Psoas muscle (tissue), 8 donors: Measurements from ENCODE around the gene GNB5. TPM values are rescaled to one million over a fixed set of nuclear protein-coding genes. Genes with fewer than 3 reads are reported as not detected.

Experiments used
- ATAC-seq, 4 donors: fragments of 200-7000 bp; cut with Tn5 transposase; one replicate each; pipeline ENCODE4 v1.9.1; 2020; ENCODE audit warnings: moderate library complexity in 3 of 4, mild to moderate bottlenecking in 2 of 4
- DNase-seq, 2 donors: peaks; one replicate each; pipeline ENCODE4 v3.0.0-alpha.2; 2020
- H3K27ac ChIP-seq: fragments of 200-600 bp; one replicate; pipeline ENCODE4 v1.8.0; 2022
- H3K27me3 ChIP-seq, 3 donors: fragments of 200-600 bp in 1 of 3; one replicate each; pipeline versions ENCODE4 v1.6.1 to v1.8.0; 2013 to 2022; ENCODE audit warnings: low read length in 2 of 3, mild to moderate bottlenecking in 2 of 3, moderate library complexity in 1 of 3; ENCODE audit not compliant: insufficient read depth in 3 of 3
- H3K36me3 ChIP-seq, 2 donors: fragments of 200-600 bp in 1 of 2; one replicate each; pipeline versions ENCODE4 v1.6.1 to v1.8.0; 2013 to 2022; ENCODE audit warnings: low read depth in 1 of 2, mild to moderate bottlenecking in 1 of 2, moderate library complexity in 1 of 2; ENCODE audit not compliant: insufficient read depth in 1 of 2
- H3K4me1 ChIP-seq: fragments of 200-600 bp; one replicate; pipeline ENCODE4 v1.8.0; 2022
- H3K4me3 ChIP-seq: fragments of 200-600 bp; one replicate; pipeline ENCODE4 v1.8.0; 2022; ENCODE audit warnings: mild to moderate bottlenecking
- H3K9me3 ChIP-seq: fragments of 200-600 bp; one replicate; pipeline ENCODE4 v1.8.0; 2022
- WGBS, 3 donors: extraction: QIAGEN DNeasy Blood & Tissue Kit; methylation state at CpG; one replicate each; pipeline versions ENCODE4 v1.1.6 to v1.1.7; 2013; 5-methylcytosine and 5-hydroxymethylcytosine counted together
- intact Hi-C, 2 donors: fragments of 100-400 bp; cut with DNase I; formaldehyde crosslinking; loops; one replicate each; pipeline versions ENCODE4 v1.11.0 to v1.14.2; 2022
- polyA plus RNA-seq, 3 donors: library from polyadenylated mRNA; stranded (reverse); fragments of 200-250 nt; gene quantifications; one replicate each; pipeline ENCODE4 v1.2.3, GENCODE V29; 2013
- total RNA-seq, 4 donors: library from RNA; stranded (reverse); fragmentation: NEBNext Ultra II Directional in 2 of 4; extraction: Animal tissue kit (Norgen Biotek cat#: 25700) in 2 of 4; gene quantifications; one replicate each; pipeline versions ENCODE4 v1.2.1 to v1.2.4, GENCODE V29; 2021 to 2023
- TF ChIP-seq, protein P1 (sequence below): fragments of 200-600 bp; IDR thresholded peaks from one replicate; pipeline ENCODE4 v1.8.0; 2022; ENCODE audit warnings: antibody characterized with exemption
- donor health status: healthy with polysubstance abuse.
- donor health status: DM: no; HTN: no; CAD: no; lungs with moderate emphysema.
- donor health status: Bipolar disorder and iron deficiency.
- donor health status: healthy.
- donor health status: DM: yes; HTN: yes; CAD: no.
- donor health status: DM: no; HTN: no; CAD: no.
- donor health status: DM: no; HTN: no; CAD: no.
- donor health status: DM: yes; HTN: yes; CAD: no.

GNB5 gene
- total and polyA plus RNA-seq, 7 donors = 0.86 to 2.5 (median 1.4) TPM

DNA sequence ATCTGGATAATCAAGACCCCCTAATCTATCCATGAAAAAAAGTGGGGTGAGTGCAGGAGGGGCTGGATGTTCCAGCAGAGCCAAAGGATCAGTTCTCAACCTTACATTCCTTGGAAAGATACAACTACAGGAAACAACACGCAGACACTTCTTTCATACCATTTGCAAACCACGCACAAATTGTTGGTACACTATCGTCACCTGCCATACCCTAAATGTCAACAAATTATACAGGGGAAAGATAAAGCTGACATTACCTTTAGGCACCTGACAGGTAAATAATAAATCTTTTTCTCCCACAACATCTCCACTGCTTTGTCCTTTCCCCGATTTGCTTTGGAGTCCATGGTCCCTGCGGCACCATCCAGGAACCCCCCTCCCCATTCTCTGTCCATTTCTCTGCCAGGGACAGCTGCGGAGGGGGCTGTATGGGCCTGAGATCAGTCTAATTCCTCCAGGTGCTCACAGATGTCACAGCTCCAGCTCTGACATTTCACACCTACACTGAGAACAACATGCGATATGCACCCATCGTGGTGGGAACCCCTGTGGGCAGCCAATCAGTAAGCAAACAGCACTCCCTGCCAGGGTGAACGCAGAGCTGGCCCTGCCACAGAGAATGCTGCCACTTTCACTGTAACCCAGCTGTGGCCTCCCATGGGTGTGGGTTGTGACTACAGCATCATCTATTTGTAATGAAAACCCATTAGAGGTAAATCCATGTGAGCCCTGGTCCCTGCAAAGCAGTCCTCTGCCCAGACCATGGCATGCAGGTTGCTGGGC is 41.0 kb downstream of the GNB5 start:
- no peaks in the 10 kb centered on the region for H3K4me1 ChIP-seq

DNA sequence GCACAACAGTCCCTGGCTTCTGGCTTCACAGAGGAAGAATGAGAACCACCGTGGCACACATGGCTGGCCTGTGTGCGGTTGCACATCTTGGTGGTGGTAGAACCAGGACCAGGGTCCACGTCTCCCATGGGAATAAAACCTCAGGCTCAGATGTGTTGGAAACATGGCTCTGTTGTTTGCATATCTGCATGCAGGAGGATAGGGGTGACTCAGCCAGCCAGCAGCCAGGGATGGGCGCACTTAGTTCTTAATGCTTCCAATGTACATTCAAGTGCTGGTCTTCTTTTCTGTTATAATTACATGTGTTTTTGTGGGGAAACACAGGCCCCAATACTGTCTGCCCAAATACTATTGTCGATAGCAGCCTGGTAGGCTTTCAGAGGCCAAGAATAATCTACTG is 42.8 kb downstream of the GNB5 start:
- intact Hi-C loops = loop anchor here in 1 of 2 donors (10.0 kb wide), 1 partner anchor 264 kb away; no protein-coding TSS in a partner anchor
- H3K27me3 ChIP-seq = no peaks in the 10 kb centered on the region
- ATAC-seq (no peak), DNase-seq (no peak)
- no peak overlapping the region for H3K27ac ChIP-seq
- H3K4me3 ChIP-seq = no peak overlapping the region
- no peaks in the 10 kb centered on the region for H3K36me3 ChIP-seq
- 93 to 97% (median 94%) methylated on average over 5 of the region's 5 CpGs for WGBS, 3 donors
- H3K9me3 ChIP-seq = no peaks in the 10 kb centered on the region
- TF ChIP-seq, protein P1, sequence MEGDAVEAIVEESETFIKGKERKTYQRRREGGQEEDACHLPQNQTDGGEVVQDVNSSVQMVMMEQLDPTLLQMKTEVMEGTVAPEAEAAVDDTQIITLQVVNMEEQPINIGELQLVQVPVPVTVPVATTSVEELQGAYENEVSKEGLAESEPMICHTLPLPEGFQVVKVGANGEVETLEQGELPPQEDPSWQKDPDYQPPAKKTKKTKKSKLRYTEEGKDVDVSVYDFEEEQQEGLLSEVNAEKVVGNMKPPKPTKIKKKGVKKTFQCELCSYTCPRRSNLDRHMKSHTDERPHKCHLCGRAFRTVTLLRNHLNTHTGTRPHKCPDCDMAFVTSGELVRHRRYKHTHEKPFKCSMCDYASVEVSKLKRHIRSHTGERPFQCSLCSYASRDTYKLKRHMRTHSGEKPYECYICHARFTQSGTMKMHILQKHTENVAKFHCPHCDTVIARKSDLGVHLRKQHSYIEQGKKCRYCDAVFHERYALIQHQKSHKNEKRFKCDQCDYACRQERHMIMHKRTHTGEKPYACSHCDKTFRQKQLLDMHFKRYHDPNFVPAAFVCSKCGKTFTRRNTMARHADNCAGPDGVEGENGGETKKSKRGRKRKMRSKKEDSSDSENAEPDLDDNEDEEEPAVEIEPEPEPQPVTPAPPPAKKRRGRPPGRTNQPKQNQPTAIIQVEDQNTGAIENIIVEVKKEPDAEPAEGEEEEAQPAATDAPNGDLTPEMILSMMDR = no peak
- H3K4me1 ChIP-seq = no peaks in the 10 kb centered on the region

More for the DNA sequence above, 41.0 kb downstream of the GNB5 start:
- Histone ChIP-seq H3K27me3 (no peaks in the 10 kb centered on the region), H3K9me3 (no peaks in the 10 kb centered on the region), H3K36me3 (no peaks in the 10 kb centered on the region), H3K27ac (no peak overlapping the region), H3K4me3 (no peak overlapping the region)
- DNase-seq (no peak), ATAC-seq (no peak)
- intact Hi-C loops = no loop called here
- WGBS, 3 donors = 80 to 88% (median 81%) methylated on average over 9 of the region's 9 CpGs
- TF ChIP-seq, protein P1 = no peak

DNA sequence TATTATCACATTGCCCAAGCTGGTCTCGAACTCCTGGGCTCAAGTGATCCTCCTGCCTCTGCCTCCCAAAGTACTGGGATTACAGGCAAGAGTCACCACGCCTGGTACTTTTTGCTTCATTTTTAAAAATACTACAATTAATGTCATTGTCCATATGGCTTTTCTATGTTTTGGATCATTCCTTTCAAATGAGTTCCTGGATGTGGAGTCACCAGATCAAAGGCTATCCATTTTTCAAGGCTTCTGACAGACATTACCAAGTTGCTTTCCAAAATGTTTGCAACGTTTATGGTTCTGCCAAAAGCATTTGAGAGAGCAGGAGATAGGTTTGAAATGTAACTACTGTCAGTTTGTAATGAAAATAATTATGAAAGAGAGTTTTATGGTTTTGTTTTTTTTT is 44.4 kb downstream of the GNB5 start:
- H3K27me3 ChIP-seq = no peaks in the 10 kb centered on the region
- H3K4me1 ChIP-seq = no peaks in the 10 kb centered on the region
- H3K36me3 ChIP-seq = no peaks in the 10 kb centered on the region
- whole genome bisulfite sequencing, 3 donors = 83 to 85% (median 83%) methylated on average over 3 of the region's 3 CpGs
- ATAC-seq (no peak), DNase-seq (no peak)
- no peaks in the 10 kb centered on the region for H3K9me3 ChIP-seq
- intact Hi-C loops = loop anchor here in 1 of 2 donors (10.0 kb wide), 1 partner anchor 262 kb away; no protein-coding TSS in a partner anchor
- TF ChIP-seq, protein P1 = no peak
- H3K27ac ChIP-seq = no peak overlapping the region
- H3K4me3 ChIP-seq = no peak overlapping the region

DNA sequence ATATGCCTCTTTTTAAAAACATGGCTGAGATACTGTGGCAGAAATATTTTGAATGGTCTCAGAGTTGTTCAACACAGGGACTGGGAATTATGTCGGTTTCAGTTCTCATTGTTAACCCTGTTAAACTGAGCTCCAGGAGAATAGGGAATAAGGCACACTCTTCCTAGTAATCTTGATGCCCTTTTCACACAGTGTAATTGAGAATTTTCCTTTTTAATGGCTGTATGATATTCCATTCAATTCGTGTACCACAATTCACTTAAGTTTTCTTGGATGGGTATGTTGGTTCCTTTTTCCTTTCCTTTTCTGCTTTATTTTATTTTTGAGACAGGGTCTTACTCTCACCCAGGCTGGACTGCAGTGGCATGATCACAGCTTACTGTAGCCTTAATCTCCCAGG is 44.9 kb downstream of the GNB5 start:
- TF ChIP-seq, protein P1 = no peak
- Histone ChIP-seq H3K27me3 (no peaks in the 10 kb centered on the region), H3K36me3 (no peaks in the 10 kb centered on the region), H3K4me1 (no peaks in the 10 kb centered on the region), H3K4me3 (no peak overlapping the region), H3K9me3 (no peaks in the 10 kb centered on the region), H3K27ac (no peak overlapping the region)
- no peak for DNase-seq
- ATAC-seq = no peak
- intact Hi-C loops = loop anchor here in 1 of 2 donors (10.0 kb wide), 1 partner anchor 261 kb away; no protein-coding TSS in a partner anchor
- WGBS, 3 donors = 96 to 98% (median 98%) methylated on average over 2 of the region's 2 CpGs
